GM12874 (cell line): ENCODE results near the gene LIF.

ENCODE experiments used
- TF ChIP-seq, protein P1 (sequence below): IDR thresholded peaks from 2 replicates; pipeline ENCODE4 v1.5.1; 2011; ENCODE audit warnings: low read depth, mild to moderate bottlenecking, control low read depth, low read length, moderate library complexity; ENCODE audit not compliant: insufficient read depth

Gene LIF

DNA sequence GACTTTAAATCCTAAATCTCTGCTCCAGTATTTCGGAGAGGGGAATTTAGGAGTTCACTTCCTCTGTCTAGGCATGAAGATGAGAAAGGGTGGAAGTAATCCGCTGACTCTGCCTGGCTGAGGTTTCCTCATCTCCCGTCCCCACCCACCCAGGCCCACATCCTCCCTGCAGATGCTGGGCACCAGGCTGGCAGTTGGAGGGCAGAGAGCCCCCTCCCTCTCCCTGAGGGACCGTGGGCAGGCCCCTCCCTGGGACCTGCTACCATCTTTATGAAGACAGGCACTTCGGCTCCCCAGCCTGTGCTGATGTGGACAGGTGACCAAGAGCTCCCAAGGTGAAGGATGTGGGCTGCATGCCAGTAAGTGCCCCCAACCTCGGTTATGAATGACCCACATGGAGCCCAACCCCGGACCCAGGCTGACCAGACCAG lies 36.1 kb upstream of the LIF start:
- TF ChIP-seq, protein P1, sequence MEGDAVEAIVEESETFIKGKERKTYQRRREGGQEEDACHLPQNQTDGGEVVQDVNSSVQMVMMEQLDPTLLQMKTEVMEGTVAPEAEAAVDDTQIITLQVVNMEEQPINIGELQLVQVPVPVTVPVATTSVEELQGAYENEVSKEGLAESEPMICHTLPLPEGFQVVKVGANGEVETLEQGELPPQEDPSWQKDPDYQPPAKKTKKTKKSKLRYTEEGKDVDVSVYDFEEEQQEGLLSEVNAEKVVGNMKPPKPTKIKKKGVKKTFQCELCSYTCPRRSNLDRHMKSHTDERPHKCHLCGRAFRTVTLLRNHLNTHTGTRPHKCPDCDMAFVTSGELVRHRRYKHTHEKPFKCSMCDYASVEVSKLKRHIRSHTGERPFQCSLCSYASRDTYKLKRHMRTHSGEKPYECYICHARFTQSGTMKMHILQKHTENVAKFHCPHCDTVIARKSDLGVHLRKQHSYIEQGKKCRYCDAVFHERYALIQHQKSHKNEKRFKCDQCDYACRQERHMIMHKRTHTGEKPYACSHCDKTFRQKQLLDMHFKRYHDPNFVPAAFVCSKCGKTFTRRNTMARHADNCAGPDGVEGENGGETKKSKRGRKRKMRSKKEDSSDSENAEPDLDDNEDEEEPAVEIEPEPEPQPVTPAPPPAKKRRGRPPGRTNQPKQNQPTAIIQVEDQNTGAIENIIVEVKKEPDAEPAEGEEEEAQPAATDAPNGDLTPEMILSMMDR = no peak

DNA sequence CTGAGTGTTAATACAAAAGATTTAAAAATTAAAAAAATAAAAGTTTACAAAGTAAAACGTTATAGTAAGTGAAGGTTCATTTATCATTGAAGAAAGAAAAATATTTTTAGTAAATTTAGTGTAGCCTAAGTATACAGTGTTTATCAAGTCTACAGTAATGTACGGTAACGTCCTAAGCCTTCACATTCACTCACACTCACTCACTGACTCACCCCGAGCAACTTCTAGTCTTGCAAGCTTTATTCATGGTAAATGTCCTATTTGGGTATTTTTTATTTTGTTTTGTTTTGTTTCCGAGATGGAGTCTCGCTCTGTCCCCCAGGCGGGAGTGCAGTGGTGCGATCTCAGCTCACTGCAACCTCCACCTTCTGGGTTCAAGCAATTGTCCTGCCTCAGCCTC lies 33.9 kb upstream of the LIF start:
- TF ChIP-seq, protein P1 = no peak

DNA sequence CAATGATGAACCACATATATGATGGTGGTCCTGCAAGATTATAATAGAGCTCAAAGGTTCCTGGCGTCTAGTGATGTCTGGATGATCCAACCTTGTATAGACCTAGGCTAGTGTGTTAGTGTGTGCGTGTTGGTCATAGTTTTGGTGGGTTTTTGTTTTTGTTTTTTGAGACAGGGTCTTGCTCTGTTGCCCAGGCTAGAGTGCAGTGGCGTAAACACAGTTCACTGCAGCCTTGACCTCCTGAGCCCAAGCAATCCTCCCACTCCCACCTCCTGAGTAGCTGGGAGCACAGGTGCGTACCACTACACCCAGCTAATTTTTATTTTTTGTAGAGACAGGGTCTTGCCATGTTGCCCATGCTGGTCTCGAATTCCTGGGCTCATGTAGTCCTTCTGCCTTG lies 33.4 kb upstream of the LIF start:
- TF ChIP-seq, protein P1 = no peak

DNA sequence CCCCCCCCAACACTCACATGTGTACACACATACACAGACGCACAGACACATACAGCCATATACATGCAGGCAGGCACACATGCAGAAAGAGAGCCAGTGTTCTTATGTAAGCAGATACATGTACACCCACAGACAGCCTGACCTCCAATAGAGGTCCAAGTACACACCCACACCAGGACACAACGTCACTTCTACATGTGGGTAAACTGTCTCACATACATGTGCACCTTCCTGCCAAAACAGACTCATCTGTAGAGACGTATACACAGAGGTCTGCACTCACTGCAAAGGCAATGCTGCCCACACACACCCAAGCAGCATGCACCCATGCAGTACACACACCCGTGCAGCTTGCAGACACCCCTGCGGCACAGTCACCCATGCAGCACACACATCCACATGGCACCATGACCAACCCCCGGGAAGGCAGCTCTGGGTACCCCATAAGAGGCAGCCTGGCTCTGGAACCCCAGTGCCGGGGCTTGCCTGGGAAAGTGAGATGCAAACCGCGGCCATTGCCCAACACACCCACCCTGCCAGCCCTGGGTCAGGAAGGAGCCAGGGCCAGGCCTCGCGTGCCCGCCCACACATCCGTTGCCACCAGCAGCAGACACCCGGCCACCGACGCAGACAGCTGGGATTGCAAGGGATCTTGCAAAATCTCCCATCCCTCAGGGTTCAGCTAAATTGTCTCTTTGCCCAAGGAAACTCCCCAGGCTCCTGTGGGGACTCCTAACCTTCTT lies 32.7 kb upstream of the LIF start:
- TF ChIP-seq, protein P1 = no peak

DNA sequence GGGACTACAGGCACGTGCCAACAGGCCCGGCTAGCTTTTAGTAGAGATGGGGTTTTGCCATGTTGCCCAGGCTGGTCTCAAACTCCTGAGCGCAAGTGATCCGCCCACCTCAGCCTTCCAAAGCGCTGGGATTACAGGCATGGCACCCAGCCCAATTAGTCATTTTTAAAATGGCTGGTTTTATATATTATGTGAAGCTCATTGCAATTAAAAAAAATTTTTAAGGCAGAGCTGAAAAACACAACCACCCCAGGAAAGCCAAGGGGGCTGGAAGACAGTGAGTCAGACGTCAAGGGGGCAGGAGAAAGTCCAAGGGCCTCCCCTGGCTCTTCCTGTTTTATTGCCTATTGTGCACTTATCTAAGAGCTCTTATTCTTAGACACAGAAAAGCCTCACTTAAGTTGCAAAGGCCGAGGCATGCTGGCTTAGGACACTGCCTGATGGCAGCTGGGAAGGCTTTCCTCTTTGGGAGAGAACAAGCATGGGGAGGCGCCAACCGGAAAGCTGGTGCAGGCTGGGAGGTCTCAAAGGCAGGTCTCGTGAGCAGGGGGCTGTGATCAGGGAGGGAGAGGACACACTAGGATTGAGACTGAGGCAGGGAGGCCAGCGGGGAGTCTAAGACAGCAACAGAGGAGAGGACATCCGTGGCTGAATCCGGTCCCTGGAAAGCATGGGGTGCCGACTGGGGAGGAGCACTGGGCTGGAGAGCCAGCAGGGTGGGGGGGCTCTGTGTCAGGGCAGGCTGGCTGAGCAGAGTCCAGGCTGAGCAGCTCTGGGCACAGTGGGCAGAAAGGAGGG lies 31.2 kb upstream of the LIF start:
- TF ChIP-seq, protein P1 = no peak

DNA sequence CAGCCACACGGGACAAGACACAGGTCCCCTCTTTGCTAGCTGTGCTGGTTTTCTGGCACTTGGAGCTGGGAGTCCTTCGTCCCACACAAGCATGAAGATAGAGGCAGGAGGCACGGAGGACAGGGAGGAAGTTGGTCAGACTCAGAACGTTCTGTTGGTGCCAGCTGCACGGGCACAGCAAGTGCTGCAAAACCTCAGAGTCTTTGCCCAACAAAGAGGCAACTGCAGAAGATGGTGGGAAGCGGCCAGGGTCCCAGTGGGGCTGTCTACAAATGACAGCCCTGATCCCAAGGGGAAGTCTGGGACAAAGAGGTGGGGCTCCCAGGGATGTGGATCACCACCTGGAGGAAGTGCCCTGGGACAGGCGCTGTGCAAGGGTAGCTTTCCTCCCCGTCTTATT lies 29.5 kb upstream of the LIF start:
- TF ChIP-seq, protein P1 = no peak

DNA sequence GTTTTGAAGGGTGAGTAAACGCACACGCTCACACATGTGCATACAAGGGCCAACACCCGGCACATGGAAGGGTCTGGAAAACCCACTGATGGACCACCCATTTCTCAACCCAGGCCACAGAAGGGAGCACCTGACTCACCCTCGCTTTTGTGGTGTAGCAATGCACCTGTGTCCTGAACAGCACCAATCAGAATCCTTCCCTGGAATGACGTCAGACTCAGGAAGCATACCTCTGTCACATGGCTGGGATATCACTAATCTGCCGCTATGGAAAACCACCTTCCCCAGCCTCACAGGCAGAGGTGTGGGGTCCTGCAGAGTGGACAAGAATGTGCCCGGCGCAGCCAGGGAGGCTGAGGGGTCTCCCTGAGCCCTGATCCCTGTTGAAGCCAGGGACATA lies 29.1 kb upstream of the LIF start:
- TF ChIP-seq, protein P1 = no peak
